ENCODE data around the gene INPP5A.

INPP5A gene

GRCh38 chr10:132533571-132534260, 3.9 kb upstream of the INPP5A start:
- no peak for TF ChIP-seq CEBPB (IDR thresholded peaks at IDR 0.05)
- TF ChIP-seq TCF12 (IDR thresholded peaks at IDR 0.05; ENCODE audit: low read depth), result no peak
- no peak for TF ChIP-seq NFIC (IDR thresholded peaks at IDR 0.05)
- TF ChIP-seq EP300 (IDR thresholded peaks at IDR 0.05; ENCODE audit: borderline replicate concordance), result no peak
- TF ChIP-seq TEAD4 (IDR thresholded peaks at IDR 0.05), result no peak
- no peak for TF ChIP-seq ZBTB7A (IDR thresholded peaks at IDR 0.05; ENCODE audit: low read depth)
- TF ChIP-seq EGR1 (IDR thresholded peaks at IDR 0.05), result no peak
- no peak for TF ChIP-seq USF1 (IDR thresholded peaks at IDR 0.05)
- no peak for TF ChIP-seq REST (IDR thresholded peaks at IDR 0.05; ENCODE audit: low read depth)
- TF ChIP-seq FOXM1 (IDR thresholded peaks at IDR 0.05; ENCODE audit: borderline replicate concordance, low read depth), result no peak
- no peak for TF ChIP-seq CREB1 (IDR thresholded peaks at IDR 0.05; ENCODE audit: low read depth)
- no peak for TF ChIP-seq RAD21 (IDR thresholded peaks at IDR 0.05; ENCODE audit: low read depth)
- no peak for TF ChIP-seq TAF1 (IDR thresholded peaks at IDR 0.05; ENCODE audit: low read depth)
- no peak for TF ChIP-seq YY1 (IDR thresholded peaks at IDR 0.05; ENCODE audit: low read depth)

GRCh38 chr10:132534391-132535064, 3.1 kb upstream of the INPP5A start:
- no peak for TF ChIP-seq FOXM1 (IDR thresholded peaks at IDR 0.05; ENCODE audit: borderline replicate concordance, low read depth)
- no peak for TF ChIP-seq RAD21 (IDR thresholded peaks at IDR 0.05; ENCODE audit: low read depth)
- TF ChIP-seq CREB1 (IDR thresholded peaks at IDR 0.05; ENCODE audit: low read depth), result no peak
- TF ChIP-seq EGR1 (IDR thresholded peaks at IDR 0.05), result no peak
- TF ChIP-seq, protein P1, sequence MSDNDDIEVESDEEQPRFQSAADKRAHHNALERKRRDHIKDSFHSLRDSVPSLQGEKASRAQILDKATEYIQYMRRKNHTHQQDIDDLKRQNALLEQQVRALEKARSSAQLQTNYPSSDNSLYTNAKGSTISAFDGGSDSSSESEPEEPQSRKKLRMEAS (IDR thresholded peaks at IDR 0.05), result no peak
- TF ChIP-seq EP300 (IDR thresholded peaks at IDR 0.05; ENCODE audit: borderline replicate concordance), result no peak
- TF ChIP-seq TEAD4 (IDR thresholded peaks at IDR 0.05), result no peak
- no peak for TF ChIP-seq TCF12 (IDR thresholded peaks at IDR 0.05; ENCODE audit: low read depth)
- no peak for TF ChIP-seq ZBTB7A (IDR thresholded peaks at IDR 0.05; ENCODE audit: low read depth)
- no peak for TF ChIP-seq TAF1 (IDR thresholded peaks at IDR 0.05; ENCODE audit: low read depth)
- TF ChIP-seq REST (IDR thresholded peaks at IDR 0.05; ENCODE audit: low read depth), result no peak
- no peak for TF ChIP-seq CEBPB (IDR thresholded peaks at IDR 0.05)

DNA sequence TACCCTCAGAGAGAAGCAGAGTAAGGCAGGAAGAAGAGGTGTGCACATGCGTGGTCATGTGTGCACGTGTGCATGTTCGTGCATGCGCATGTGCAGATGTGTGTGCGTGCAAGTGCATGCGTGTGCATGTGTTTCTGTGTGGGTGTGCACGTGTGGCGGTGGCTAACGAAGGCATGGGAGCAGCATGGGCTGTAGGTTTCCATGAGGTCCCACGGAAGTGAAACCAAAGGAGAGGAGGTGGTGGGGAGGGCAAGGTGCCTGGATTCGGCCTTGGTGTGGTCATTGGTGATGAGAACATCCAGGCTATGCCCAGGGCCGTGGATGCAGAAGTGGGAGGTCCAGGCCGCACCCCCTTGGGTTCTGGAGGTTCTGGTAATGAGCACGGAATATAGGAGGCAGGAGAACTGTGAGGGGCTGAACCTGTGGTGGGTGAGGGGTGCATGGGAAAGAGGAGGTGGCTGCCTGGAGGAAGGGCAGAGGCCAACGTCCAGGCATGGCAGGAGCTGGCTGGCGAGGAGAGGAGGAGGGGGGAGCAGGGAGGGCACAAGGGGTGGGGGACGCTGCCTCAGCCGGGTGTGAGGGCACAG, 2.4 kb upstream of the INPP5A start:
- TF ChIP-seq EP300 (IDR thresholded peaks at IDR 0.05; ENCODE audit: borderline replicate concordance) (no peak), RAD21 (IDR thresholded peaks at IDR 0.05; ENCODE audit: low read depth) (no peak), REST (IDR thresholded peaks at IDR 0.05; ENCODE audit: low read depth) (no peak), CREB1 (IDR thresholded peaks at IDR 0.05; ENCODE audit: low read depth) (no peak), TCF12 (IDR thresholded peaks at IDR 0.05; ENCODE audit: low read depth) (no peak), FOXM1 (IDR thresholded peaks at IDR 0.05; ENCODE audit: borderline replicate concordance, low read depth) (no peak), EGR1 (IDR thresholded peaks at IDR 0.05) (no peak), TAF1 (IDR thresholded peaks at IDR 0.05; ENCODE audit: low read depth) (no peak)

DNA sequence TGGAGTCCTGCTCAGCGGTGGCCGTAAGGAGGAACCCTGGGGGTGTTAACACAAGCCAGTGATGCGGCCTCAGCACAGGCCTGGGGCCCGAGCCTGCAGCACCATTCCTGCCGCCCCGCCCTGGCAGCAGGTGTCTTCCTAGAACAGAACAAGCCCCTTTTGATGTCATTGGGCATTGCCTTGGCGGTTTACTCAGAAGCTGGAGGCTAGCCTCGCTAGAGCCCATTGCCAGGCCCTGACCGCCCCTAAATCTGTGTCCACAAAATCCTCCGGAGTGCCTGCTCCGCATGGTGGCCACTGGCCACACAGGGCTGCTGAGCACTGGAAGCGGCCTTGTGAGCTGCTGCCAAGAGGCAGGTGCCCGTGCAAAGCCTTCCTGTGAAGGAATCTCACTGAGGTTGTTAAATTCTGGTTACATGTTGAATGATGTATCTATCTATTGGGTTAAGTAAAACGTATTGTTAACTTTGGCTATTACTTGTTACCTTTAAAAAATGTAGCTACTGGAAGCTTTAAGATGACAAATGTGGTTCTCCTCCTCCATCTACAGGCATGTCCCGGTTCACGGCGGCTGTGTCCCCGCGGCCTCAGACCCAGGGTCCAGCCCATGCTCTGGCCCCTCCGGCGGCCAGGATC, 1.2 kb upstream of the INPP5A start:
- TF ChIP-seq CEBPB (IDR thresholded peaks at IDR 0.05) (no peak), RAD21 (IDR thresholded peaks at IDR 0.05; ENCODE audit: low read depth) (peak; percentile 20; the same call in 1 of the 2 replicates), CREB1 (IDR thresholded peaks at IDR 0.05; ENCODE audit: low read depth) (no peak), TCF12 (IDR thresholded peaks at IDR 0.05; ENCODE audit: low read depth) (no peak), YY1 (IDR thresholded peaks at IDR 0.05; ENCODE audit: low read depth) (no peak), REST (IDR thresholded peaks at IDR 0.05; ENCODE audit: low read depth) (no peak), TEAD4 (IDR thresholded peaks at IDR 0.05) (peak; percentile 16; the same call in 1 of the 2 replicates), EP300 (IDR thresholded peaks at IDR 0.05; ENCODE audit: borderline replicate concordance) (no peak), NFIC (IDR thresholded peaks at IDR 0.05) (no peak), ZBTB7A (IDR thresholded peaks at IDR 0.05; ENCODE audit: low read depth) (no peak), USF1 (IDR thresholded peaks at IDR 0.05) (no peak), EGR1 (IDR thresholded peaks at IDR 0.05) (no peak), FOXM1 (IDR thresholded peaks at IDR 0.05; ENCODE audit: borderline replicate concordance, low read depth) (no peak), TAF1 (IDR thresholded peaks at IDR 0.05; ENCODE audit: low read depth) (no peak)
- TF ChIP-seq, protein P1 (IDR thresholded peaks at IDR 0.05), result peak; percentile 19
